Skeletal muscle cell (primary cell): ENCODE results near the gene KLHL29.

ENCODE experiments used
- DNase-seq: peaks from one replicate; pipeline ENCODE4 v3.0.0-alpha.2; 2010; ENCODE audit warnings: low read depth
- H3K4me3 ChIP-seq: 2 replicates; pipeline ENCODE4 v1.5.1; 2011; ENCODE audit warnings: low read depth, mild to moderate bottlenecking, control low read depth, low read length, moderate library complexity

KLHL29 gene

DNA sequence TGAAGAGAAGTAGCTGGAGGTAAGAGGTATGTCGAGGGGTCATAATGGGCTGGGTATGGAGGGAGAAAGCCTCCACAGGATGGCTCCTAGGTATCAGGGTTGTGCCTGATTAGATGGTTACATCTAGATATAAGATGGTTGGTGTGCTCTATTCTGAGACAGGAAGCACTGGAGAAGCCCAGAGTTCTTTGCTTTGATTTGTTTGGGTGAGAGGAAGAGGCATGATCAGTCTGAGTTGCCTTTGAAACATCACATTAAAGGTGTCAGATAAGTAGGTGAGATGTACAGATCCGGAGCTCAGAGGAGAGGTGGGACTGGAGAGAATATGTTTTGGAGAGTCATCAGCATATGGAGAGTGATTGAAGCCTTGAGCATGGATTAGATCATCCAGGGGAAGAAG is 74.1 kb downstream of the KLHL29 start:
- no peak overlapping the region for H3K4me3 ChIP-seq
- DNase-seq: no peak

DNA sequence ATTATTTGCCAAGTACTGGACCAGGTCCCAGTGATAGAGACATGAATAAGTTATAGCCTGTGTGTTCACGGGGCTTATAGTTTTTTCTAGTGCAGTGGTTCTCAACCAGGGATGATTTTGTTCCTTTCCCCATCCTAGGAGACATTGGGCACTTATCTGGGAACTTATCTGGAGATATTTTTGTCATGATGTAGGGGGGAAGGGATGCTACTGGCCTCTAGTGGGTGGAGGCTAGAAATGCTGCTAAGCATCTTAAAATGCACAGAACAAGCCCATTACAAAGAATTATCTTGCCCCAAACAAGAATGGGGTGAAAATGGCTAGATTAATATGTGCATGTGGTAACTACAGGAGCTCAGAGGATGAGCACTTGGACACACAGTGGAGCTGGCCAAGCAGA is 75.2 kb downstream of the KLHL29 start:
- no peak overlapping the region for H3K4me3 ChIP-seq
- no peak for DNase-seq

GRCh38 chr2:23460993-23461392 is 76.0 kb downstream of the KLHL29 start:
- H3K4me3 ChIP-seq: no peak overlapping the region
- DNase-seq: no peak

- no peak overlapping the region for H3K4me3 ChIP-seq
- DNase-seq: no peak
Observed at GRCh38 chr2:23464156-23464555, 79.2 kb downstream of the KLHL29 start.

- no peak for DNase-seq
- no peak overlapping the region for H3K4me3 ChIP-seq
Observed at GRCh38 chr2:23464905-23465537, 80.0 kb downstream of the KLHL29 start.

DNA sequence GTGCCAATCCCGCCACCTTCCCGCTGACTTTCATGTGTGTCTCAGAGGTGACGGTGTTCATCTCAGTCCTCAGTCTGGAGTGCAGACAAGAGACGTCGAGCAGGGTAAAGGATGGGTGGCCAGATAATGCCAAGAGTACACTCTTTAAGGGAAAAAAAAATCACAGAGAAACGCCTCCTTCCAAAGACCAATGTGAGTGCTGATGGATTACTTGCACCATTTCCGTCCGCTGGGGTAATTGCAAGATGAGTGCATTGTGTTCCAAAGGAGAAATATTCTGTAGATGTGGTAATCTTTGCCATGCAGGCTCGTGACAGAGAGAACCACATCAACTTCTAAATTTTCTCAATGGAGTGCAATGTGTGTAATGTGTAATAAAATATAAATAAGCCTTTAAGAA is 81.0 kb downstream of the KLHL29 start:
- DNase-seq: no peak
- no peak overlapping the region for H3K4me3 ChIP-seq

DNA sequence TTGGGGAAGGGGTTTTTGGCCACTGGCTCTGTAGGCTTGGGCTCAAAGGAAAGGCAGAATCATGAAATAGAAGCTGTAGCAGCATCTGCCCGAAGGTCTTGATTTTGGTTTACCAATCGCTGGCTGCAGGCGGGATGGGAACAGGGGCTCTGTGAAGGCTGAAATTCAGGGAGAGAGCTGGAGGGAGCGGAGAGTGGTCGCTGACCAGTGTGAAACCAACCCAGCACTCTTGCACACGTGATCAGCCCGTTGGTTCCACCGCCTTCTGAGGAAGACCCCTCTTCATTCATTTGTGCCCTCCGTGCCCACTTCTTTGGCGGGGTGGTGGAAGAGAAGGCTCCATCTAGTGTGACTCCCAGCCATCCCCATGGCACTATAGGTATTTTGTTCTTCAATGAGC is 82.6 kb downstream of the KLHL29 start:
- no peak for DNase-seq
- H3K4me3 ChIP-seq: no peak overlapping the region

GRCh38 chr2:23468474-23469141 is 83.6 kb downstream of the KLHL29 start:
- no peak for DNase-seq
- H3K4me3 ChIP-seq: no peak overlapping the region

GRCh38 chr2:23469142-23469540 is 84.2 kb downstream of the KLHL29 start:
- no peak for DNase-seq
- no peak overlapping the region for H3K4me3 ChIP-seq

GRCh38 chr2:23475036-23475435 is 90.1 kb downstream of the KLHL29 start:
- no peak for DNase-seq

GRCh38 chr2:23475473-23475872 is 90.5 kb downstream of the KLHL29 start:
- DNase-seq: no peak
- no peak overlapping the region for H3K4me3 ChIP-seq

More at GRCh38 chr2:23475036-23475435, 90.1 kb downstream of the KLHL29 start:
- H3K4me3 ChIP-seq: no peak overlapping the region

DNA sequence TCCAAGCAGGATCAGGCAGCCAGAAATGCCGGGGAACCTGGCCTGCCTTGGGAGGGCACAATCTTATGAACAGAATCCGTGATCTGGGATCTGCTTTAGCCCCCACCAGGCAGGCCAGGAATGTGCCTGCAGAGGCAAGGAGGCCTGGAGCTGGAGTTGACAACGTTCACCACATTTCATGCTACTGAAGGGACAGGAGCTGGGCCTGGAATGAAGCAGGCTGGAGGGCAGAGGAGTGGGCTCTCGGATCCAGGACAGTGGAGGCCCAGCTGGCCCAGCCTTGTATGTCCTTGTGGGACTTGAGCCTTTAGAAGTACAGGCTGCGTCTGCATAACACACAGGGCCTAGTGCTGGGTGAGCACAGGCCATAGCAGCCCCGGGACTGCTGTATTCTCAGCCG is 91.8 kb downstream of the KLHL29 start:
- no peak for DNase-seq
- H3K4me3 ChIP-seq: no peak overlapping the region

- no peak overlapping the region for H3K4me3 ChIP-seq
- no peak for DNase-seq
Observed at GRCh38 chr2:23477392-23477791, 92.4 kb downstream of the KLHL29 start.

DNA sequence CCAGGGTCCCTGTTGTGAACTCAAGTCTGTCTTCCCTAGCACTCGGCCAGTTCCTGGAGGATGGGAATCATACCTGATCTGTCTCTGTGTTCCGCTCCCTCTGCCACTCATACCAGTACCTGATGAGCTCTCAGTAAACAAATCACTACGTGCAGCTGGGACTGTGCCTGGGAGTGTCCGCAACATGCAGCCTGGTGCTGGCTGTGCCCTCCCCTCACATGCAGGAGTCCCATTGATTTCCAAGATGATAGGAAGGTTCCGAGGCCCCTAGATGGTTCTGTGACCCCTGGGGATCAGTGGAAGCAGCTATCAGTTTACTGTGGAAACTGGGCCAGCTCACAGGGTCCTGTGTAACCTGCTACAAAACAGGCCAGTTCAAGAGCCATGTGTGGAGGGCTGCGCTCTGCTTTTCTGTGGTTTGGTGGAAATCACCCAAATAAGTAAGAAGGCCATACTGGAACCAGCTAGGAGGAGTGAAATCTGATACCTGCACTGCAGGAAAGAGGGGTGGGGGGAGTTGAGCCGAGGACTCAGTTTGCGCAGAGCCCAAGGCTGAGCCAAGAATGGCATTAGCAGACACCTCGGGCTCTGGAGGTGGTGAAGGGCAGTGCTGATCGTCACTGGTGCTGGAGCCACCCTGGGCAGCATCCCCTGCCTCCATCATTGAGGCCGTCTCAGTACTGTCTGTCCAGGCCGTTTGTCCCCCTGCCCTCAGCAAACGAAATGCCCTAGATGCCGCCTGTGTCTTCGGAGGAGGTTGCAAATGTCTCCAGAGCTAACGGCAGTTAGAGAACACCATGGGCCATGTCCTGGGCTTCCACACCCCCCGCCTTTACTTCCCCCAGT is 93.3 kb downstream of the KLHL29 start:
- H3K4me3 ChIP-seq: no peak overlapping the region
- DNase-seq: no peak

- no peak overlapping the region for H3K4me3 ChIP-seq
- DNase-seq: no peak
Observed at GRCh38 chr2:23478933-23479683, 94.1 kb downstream of the KLHL29 start.

DNA sequence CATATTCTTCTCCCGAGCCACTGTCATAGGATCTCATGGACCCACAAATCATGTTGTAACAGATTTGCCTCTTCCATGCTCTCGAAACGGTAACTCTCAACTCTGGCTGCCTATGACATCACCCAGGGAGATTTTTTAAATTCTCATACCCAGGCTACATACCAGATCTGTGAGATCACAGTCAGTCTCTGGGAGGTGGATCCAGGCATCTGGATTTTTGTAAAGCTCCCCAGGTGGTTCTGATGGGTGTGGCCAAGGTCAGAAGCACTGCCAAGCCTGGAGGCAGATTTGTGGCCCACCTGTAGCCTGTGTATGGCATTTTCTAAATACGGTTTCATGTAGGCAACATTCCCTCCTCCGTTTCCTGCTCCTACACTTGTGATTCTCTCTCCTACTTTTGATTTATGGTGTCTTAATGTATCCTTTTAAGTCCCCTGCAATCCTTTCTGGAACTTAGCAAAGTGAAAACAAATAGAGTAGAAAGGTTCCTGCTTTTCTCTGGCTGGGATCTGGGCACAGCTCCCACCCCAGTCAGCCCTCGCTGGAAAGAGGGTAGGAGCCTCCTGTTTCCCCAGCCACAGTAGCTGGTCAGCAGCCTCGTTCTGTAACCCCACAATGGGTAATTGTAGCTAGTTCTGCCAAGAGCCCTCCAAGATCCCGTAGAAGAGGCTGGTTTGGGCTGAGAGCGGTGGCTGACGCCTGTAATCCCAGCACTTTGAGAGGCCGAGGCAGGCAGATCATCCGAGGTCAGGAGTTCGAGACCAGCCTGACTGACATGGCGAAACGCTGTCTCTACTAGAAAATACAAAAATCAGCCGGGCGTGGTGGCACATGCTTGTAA is 96.2 kb downstream of the KLHL29 start:
- peak; percentile 48 for DNase-seq
- H3K4me3 ChIP-seq: no peak overlapping the region

- H3K4me3 ChIP-seq: no peak overlapping the region
- no peak for DNase-seq
Observed at GRCh38 chr2:23482188-23482587, 97.2 kb downstream of the KLHL29 start.

- H3K4me3 ChIP-seq: no peak overlapping the region
- no peak for DNase-seq
Observed at GRCh38 chr2:23482607-23483006, 97.6 kb downstream of the KLHL29 start.

GRCh38 chr2:23483791-23484190 is 98.8 kb downstream of the KLHL29 start:
- no peak for DNase-seq
- no peak overlapping the region for H3K4me3 ChIP-seq
